ENCODE data around the gene VANGL2. TPM values are rescaled to one million over a fixed set of nuclear protein-coding genes. Genes with fewer than 3 reads are reported as not detected.

Gene VANGL2
- total and polyA plus RNA-seq, 2 of the 8 experiments (the other 6 are each of a cell fraction or from before 2014, with no cell fraction given), result 62.5 to 118 TPM

DNA sequence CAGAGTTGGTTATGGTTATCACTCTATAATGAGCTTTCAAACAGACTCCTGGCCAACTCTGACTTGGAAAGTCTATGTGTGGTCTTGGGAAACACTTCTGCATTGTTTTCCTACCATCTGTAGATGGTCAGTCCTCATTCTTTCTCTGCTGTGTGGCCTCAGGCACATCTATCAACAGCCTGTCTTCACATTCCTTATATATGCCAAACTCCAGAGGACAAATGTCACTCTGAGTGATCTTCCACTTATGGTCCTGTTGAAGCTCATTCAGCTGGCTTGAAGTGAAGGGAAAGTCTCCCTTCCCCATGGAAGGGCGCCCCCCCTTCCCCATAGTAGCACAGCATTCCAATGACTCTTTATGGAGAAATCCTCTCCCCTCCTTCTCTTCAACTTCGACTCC, 58.7 kb downstream of the VANGL2 start:
- Histone ChIP-seq H3K9ac (replicated peaks in 1 of 4; ENCODE audit: extremely low read depth in 1 of 4, low read depth in 3 of 4, low read length in 3 of 4) (no peak overlapping the region), H3K4me1 (replicated peaks in 1 of 4; ENCODE audit: control insufficient read depth in 3 of 4, insufficient read depth in 4 of 4, low read length in 3 of 4) (peaks cover 0 to 7% (median 3%) of the 10 kb centered on the region in 4 experiments; a peak in 3 of 7 replicates), H3K36me3 (ENCODE audit: control insufficient read depth in 2 of 4, insufficient read depth in 4 of 4, low read length in 3 of 4) (no peaks in the 10 kb centered on the region), H3K27me3 (replicated peaks in 1 of 4; ENCODE audit: control insufficient read depth in 3 of 4, extremely low read depth in 1 of 4, insufficient read depth in 3 of 4, low read length in 3 of 4) (no peaks in the 10 kb centered on the region), H3K18ac (ENCODE audit: extremely low read depth, low read length) (no peak overlapping the region), H4K8ac (ENCODE audit: extremely low read depth, insufficient read depth, low read length) (no peak overlapping the region), H3K56ac (replicated peaks; ENCODE audit: insufficient read length, low read depth, low read length) (no peak overlapping the region), H2AFZ (ENCODE audit: low read length) (no peak overlapping the region), H2BK120ac (replicated peaks; ENCODE audit: low read depth, low read length) (no peak overlapping the region), H2BK15ac (ENCODE audit: low read length) (no peak overlapping the region), H2BK12ac (ENCODE audit: low read depth, low read length) (no peak overlapping the region), H2BK5ac (ENCODE audit: low read depth, low read length) (no peak overlapping the region), H4K5ac (ENCODE audit: insufficient read length, low read depth, low read length) (no peak overlapping the region), H4K91ac (replicated peaks; ENCODE audit: insufficient read length, low read length) (no peak overlapping the region), H3K27ac (ENCODE audit: low read depth, low read length) (no peak overlapping the region), H4K20me1 (replicated peaks in 1 of 2; ENCODE audit: control insufficient read depth in 1 of 2, insufficient read depth in 2 of 2, low read length in 2 of 2) (no peaks in the 10 kb centered on the region), H3K4me2 (ENCODE audit: insufficient read depth in 1 of 2, low read depth in 2 of 2, low read length in 2 of 2) (no peak overlapping the region), H3K23me2 (ENCODE audit: low read depth, low read length) (no peaks in the 10 kb centered on the region), H3K4me3 (ENCODE audit: extremely low read depth in 1 of 4, insufficient read depth in 2 of 4, low read depth in 3 of 4, low read length in 4 of 4) (no peak overlapping the region), H2BK20ac (ENCODE audit: low read length) (no peak overlapping the region), H3K4ac (replicated peaks; ENCODE audit: insufficient read length, low read depth, low read length) (no peak overlapping the region), H3K14ac (ENCODE audit: insufficient read length) (no peak overlapping the region), H3K23ac (ENCODE audit: insufficient read length) (no peak overlapping the region), H3K9me3 (ENCODE audit: insufficient read depth in 2 of 2, low read depth in 1 of 2, low read length in 1 of 2) (no peaks in the 10 kb centered on the region), H3K79me1 (ENCODE audit: low read depth, low read length) (no peaks in the 10 kb centered on the region), H2AK5ac (ENCODE audit: low read depth, low read length) (no peak overlapping the region), H3K79me2 (ENCODE audit: control insufficient read depth in 1 of 2, insufficient read depth in 2 of 2, low read length in 2 of 2) (no peaks in the 10 kb centered on the region)
- 71% methylated on average over 2 of the region's 2 CpGs; no CpG with 5 or more reads in 1 of the 2 experiments for WGBS, 2 experiments (ENCODE audit: extremely low coverage in 1 of 2, insufficient coverage in 1 of 2, insufficient read length in 1 of 2, insufficient replicate concordance in 2 of 2, low coverage in 1 of 2, low lambda C conversion rate in 2 of 2, missing lambda C conversion rate in 1 of 2)
- POLR2A ChIA-PET (ENCODE audit: partially characterized antibody), result no interaction called here
- CTCF ChIA-PET (ENCODE audit: partially characterized antibody), result interaction anchor here (1.0 to 1.3 kb wide), 3 partner anchors 15 to 167 kb away, joined by 3 to 5 read pairs (median 4); no protein-coding TSS in a partner anchor
- no peak for FAIRE-seq
- no peak for DNase-seq (ENCODE audit: low read depth in 1 of 2, low spot score in 2 of 2)
- no peak for TF ChIP-seq USF2 (IDR thresholded peaks at IDR 0.05; ENCODE audit: low read length)
- no peak for TF ChIP-seq KDM5A (IDR thresholded peaks at IDR 0.05; ENCODE audit: low read length)
- TF ChIP-seq RFX5 (IDR thresholded peaks at IDR 0.05; ENCODE audit: borderline replicate concordance, low read depth, low read length), result no peak
- TF ChIP-seq CREB1 (IDR thresholded peaks at IDR 0.05), result no peak
- no peak for TF ChIP-seq CHD1 (IDR thresholded peaks at IDR 0.05; ENCODE audit: low read depth, low read length)
- no peak for TF ChIP-seq TEAD4 (IDR thresholded peaks at IDR 0.05; ENCODE audit: low read depth, low read length)
- no peak for TF ChIP-seq POU5F1 (IDR thresholded peaks at IDR 0.05; ENCODE audit: low read depth, low read length)
- no peak for TF ChIP-seq TAF1 (IDR thresholded peaks at IDR 0.05; ENCODE audit: low read depth, low read length)
- TF ChIP-seq CTBP2 (IDR thresholded peaks at IDR 0.05; ENCODE audit: borderline replicate concordance, insufficient read depth, insufficient read length, low read length), result no peak
- TF ChIP-seq ZNF274 (IDR thresholded peaks at IDR 0.05; ENCODE audit: borderline replicate concordance, extremely low read depth, low read length), result no peak
- TF ChIP-seq, protein P1, sequence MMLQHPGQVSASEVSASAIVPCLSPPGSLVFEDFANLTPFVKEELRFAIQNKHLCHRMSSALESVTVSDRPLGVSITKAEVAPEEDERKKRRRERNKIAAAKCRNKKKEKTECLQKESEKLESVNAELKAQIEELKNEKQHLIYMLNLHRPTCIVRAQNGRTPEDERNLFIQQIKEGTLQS (IDR thresholded peaks at IDR 0.05; ENCODE audit: insufficient read depth, low read depth, low read length), result no peak
- no peak for TF ChIP-seq EGR1 (IDR thresholded peaks at IDR 0.05; ENCODE audit: borderline replicate concordance, low read depth, low read length)
- TF ChIP-seq TAF7 (optimal IDR thresholded peaks at IDR 0.05; ENCODE audit: borderline replicate concordance, low read depth, low read length), result no peak
- TF ChIP-seq POLR2AphosphoS5 (IDR thresholded peaks at IDR 0.05; ENCODE audit: low read depth, low read length), result no peak
